HG02981 (cell line): ENCODE results near the gene RAP1B.
"Not testable (repeated sequence)": the region's sequence is repeated elsewhere in the genome, so short reads cannot be mapped to it uniquely, and the experiment has no call there.

Experiments used
- ATAC-seq: cut with Tn5 transposase; IDR thresholded peaks from one replicate; pipeline ENCODE4 v1.9.1; 2021; ENCODE audit warnings: mild to moderate bottlenecking, moderate library complexity; ENCODE audit not compliant: unreplicated experiment

RAP1B gene

DNA sequence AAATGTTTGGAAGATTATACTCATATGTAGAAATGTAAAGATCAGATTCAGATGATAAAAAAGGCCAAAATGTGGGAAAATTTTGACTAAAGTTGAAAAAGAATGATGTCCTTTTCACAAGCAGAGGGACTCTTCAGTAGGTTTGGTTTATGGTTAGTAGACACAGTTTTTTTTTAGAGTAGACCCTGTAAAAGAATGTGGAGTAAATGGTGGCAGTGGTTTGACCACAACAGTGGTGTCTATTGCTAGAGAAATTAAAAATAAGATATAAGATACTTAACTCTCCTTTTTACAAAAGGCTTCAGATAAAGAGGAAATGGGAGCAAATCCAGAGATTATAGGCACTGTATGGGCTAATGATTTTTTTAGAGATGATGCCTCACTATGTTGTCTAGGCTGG lies 21.8 kb downstream of the RAP1B start:
- no peak for ATAC-seq

DNA sequence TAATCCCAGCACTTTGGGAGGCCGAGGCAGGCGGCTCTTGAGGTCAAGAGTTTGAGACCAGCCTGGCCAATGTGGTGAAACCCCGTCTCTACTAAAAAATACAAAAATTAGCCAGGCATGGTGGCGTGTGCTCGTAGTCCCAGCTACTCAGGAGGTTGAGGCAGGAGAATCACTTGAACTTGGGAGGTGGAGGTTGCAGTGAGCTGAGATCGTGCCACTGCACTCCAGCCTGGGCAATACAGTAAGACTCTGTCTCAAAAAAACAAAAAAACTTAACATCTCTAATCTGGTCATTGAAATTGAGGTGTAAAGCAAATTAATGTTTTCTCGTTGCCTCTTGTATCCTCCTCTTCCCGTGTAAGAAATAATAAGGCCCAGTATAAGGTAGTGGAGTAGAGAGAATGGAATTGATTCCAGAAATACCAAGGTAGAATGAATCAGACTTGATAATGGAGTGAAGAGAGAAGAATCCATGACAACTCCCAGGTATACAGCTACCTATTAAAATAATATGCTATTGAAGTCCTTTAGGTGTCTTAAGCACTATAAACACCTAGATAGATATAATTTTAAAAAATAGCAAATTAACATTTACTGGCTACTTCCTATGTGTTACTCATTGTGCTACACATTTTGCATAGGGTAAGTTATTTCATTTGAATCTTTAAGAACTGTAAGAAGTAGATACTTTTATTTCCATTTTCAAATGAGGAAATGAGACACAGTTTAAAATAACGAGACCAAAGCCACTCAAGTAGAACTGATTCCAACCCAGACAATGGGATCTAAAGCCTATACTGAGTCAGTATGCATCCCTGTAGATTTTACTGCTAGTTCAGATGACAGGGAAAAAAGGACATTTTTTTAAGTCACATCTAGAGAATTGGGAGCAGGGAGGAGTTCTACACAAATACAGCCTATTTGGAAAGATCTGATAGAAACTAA lies 23.2 kb downstream of the RAP1B start:
- ATAC-seq = peak; percentile 55

GRCh38 chr12:68636268-68636667 lies 25.6 kb downstream of the RAP1B start:
- no peak for ATAC-seq

- ATAC-seq = not testable (repeated sequence)
These were observed 26.7 kb downstream of the RAP1B start for GRCh38 chr12:68637439-68637838.

- ATAC-seq = no peak
These were observed 27.5 kb downstream of the RAP1B start for GRCh38 chr12:68638171-68638570.

- no peak for ATAC-seq
These were observed 28.2 kb downstream of the RAP1B start for GRCh38 chr12:68638721-68639395.

DNA sequence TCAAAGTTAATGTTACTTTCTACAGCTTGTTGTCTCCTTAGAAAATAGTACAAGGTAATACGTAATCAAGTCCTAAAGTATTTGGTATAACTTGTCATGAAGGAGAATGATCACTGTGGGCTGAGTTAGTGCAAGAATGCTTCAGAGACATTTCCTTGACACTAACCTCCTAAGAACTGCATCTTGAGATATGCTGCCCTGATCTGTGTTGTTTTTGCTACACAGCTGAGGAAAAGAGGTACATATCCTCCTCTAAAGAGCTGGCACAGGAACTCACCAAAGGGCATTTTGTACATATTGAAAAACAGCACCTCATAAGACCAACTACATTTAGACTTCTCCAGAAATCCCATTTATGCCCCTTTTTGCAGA lies 28.7 kb downstream of the RAP1B start:
- no peak for ATAC-seq

DNA sequence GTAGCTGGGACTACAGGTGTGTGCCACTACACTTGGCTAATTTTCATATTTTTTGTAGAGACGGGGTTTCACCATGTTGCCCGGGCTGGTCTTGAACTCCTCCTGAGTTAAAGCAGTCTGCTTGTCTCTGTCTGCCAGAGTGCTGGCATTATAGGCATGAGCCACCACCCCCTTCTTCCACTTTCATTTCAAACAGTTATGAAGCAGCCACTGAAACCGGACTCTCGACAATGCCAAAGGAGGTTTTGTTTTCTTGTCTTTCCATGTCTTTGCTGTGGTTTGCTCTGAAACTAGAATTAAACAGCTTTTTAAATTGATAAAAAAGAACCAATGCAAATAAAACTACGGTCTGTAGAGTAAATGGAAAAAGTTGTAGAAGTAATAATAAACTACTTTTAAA lies 30.4 kb downstream of the RAP1B start:
- ATAC-seq = peak; percentile 89

DNA sequence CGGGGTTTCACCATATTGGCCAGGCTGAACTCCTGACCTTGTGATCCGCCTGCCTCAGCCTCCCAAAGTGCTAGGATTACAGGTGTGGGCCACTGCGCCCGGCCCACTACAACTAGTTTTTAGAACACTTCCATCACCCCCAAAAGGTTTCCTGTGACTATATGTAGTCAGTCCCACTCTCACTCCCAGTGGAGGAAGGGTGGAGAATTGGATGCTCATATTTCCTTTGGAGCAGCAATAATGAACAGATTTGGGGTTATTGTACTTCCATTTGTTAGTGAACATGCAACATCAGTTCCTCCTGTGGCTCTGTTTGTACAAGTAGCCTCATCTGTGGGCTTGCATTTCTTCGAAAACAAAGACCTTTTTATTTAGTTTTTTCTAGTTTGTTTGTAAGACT lies 35.8 kb downstream of the RAP1B start:
- ATAC-seq = no peak

DNA sequence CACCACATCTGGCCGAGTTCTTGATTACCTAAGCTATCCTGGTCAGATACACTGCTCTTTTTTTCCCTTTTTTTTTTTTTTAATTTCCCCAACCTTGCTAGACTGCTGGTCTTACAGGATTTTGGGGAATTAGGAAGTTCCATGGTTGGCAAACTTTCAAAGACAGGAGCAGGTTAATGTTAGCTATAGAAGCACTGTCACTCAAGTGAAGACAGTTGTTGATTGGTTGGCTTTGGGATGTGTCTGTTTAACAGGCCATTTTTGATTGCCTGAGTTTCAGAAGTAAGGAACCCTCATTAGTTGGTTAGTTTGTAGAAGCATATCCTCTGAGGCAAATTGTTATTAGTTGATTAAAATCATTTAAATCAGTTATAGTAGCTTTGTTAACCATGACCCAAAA lies 36.8 kb downstream of the RAP1B start:
- ATAC-seq = no peak

DNA sequence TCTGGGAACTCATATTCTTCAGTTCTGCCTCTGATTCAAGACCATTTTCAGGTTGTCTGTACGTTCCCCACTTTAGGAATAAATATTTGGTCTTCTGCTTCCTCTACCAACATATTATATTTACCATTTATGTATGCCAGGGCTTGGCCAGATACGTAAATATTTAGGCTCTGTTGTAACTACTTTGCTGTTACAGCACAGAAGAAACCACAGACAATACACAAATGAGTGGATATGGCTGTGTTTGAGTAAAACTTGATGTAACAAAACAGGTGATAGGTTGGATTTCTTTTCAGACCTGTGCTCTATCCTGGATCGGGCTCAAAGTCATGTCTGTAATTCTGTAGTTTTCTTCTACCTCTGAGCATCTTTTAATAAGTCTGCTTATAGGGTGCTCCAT lies 37.5 kb downstream of the RAP1B start:
- no peak for ATAC-seq

- no peak for ATAC-seq
These were observed 54.4 kb downstream of the RAP1B start for GRCh38 chr12:68665016-68665569.

GRCh38 chr12:68667291-68667690 lies 56.6 kb downstream of the RAP1B start:
- ATAC-seq = no peak

DNA sequence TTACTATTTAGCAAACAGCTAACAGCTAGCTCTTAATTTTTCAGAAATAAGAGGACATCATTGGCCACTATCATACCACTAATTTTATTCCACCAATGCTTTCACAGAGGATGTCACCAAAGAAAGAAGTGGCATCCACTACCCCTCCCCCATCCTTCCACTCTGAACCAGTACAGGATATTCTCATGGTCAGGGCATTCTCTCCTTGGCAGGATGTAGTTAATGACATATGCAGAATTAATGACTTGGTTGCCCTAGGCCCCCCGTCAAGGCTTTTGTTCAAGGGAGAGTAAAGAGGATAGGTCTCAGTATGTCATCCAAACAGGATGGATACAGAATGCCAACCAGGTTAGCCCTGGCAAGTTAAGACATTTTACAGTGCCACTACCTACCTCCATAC lies 57.2 kb downstream of the RAP1B start:
- ATAC-seq = no peak

GRCh38 chr12:68671179-68671578 lies 60.5 kb downstream of the RAP1B start:
- no peak for ATAC-seq

- ATAC-seq = no peak
These were observed 63.1 kb downstream of the RAP1B start for GRCh38 chr12:68673788-68674187.

GRCh38 chr12:68674376-68674775 lies 63.7 kb downstream of the RAP1B start:
- no peak for ATAC-seq

DNA sequence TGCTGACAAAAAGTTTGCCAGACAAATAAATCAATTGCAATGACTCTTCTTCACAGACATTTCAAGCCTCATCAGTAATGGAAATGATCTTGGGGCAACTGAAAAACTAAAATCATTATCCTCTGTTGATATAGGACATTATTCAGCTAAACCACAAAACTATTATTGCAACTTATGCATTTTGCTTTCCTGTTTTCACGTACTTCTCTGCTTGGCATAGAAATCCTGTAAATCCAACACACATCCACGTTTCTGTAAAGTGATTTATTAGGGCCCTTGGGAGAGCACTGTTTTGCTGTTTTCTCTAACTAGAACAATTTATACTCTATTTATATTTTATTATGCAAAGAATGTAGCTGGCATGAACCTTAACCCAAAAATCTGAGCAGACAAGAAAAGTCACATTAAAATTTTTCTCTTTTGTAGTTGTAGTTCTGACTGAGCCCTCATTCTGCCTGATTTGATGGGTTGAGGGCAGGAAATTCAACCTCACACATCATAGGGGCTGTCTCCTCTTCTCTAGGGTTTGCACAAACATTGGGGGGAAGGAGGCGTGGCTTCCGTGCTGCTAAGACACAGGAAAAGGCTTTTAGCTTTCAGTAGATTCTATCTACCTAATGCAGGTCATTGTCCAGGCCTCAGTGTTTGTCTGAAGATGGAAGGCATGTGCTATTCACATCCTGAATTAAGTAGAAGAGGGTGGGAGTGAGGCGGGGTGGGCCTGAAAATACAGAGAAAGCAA lies 64.6 kb downstream of the RAP1B start:
- ATAC-seq = no peak

- ATAC-seq = not testable (repeated sequence)
These were observed 66.2 kb downstream of the RAP1B start for GRCh38 chr12:68676854-68677253.

- ATAC-seq = no peak
These were observed 75.5 kb downstream of the RAP1B start for GRCh38 chr12:68686262-68686594.
